GM19438 (cell line): Measurements from ENCODE around the gene NBPF9.
"Not testable (repeated sequence)": the region's sequence is repeated elsewhere in the genome, so short reads cannot be mapped to it uniquely, and the experiment has no call there.

Experiments
- ATAC-seq: cut with Tn5 transposase; IDR thresholded peaks from one replicate; pipeline ENCODE4 v1.9.1; 2021; ENCODE audit warnings: low read depth; ENCODE audit not compliant: unreplicated experiment

The NBPF9 gene

GRCh38 chr1:149013513-149013912 is 89.8 kb downstream of the NBPF9 start:
- ATAC-seq = not testable (repeated sequence)

DNA sequence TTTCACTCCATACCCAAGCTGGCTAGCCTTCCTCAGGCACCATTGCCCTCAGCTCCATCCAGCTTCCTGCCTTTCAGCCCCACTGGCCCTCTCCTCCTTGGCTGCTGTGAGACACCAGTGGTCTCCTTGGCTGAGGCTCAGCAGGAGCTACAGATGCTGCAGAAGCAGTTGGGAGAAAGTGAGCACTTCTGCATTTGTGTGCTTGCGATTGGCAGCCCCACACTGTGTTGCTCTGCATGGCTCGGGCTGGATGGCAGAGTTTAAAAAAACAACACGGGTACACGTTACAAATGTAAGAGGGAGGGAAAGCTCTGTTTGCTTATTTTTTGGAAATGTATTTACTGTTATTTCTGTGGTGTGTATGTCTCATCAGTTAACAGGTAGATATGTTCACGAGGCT is 90.8 kb downstream of the NBPF9 start:
- not testable (repeated sequence) for ATAC-seq

DNA sequence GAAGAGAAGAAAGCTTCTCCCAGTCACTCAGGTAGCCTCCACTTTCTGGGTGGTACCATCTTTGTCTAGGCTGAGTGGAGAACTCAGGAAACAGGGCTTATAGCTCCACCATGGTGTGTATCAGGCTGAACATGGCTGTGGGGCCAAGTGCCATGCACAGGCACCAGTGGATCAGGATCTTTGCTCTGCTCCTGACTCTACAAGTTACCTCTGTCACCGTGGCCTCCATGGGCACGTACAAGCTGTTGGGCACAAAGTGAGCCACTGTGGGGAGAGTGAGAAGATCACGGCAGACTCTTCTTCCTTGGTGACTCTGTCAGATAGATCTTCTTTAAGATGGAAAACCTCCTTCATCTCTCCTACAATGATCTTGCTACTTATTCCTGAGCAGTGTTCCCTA is 93.6 kb downstream of the NBPF9 start:
- ATAC-seq = not testable (repeated sequence)

DNA sequence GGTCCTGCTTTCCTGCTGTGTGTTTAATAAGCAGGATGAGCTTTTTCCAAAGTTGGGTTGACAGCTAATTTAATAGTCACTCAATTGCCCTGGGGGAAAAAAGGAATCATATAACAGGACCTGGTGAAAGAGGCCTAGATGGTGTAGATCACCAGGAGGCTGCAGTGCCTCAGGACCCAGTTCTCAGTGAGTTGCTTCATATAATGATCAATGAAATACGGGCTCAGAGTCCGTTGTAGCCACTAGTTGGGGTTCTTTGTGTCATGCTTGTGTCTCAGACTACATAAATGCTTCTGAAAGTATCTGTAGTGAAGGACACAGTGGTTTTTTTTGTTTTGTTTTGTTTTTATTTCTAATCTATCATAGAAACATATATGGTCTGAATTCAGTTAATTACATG is 94.6 kb downstream of the NBPF9 start:
- not testable (repeated sequence) for ATAC-seq

- ATAC-seq = not testable (repeated sequence)
Observed at GRCh38 chr1:149008326-149008725, 95.0 kb downstream of the NBPF9 start.
